Measurements from ENCODE around the gene CENPC. TPM values are rescaled to one million over a fixed set of nuclear protein-coding genes. Genes with fewer than 3 reads are reported as not detected.

CENPC gene
- total RNA-seq, 1 donor from 2014 or later = 28.2 TPM

DNA sequence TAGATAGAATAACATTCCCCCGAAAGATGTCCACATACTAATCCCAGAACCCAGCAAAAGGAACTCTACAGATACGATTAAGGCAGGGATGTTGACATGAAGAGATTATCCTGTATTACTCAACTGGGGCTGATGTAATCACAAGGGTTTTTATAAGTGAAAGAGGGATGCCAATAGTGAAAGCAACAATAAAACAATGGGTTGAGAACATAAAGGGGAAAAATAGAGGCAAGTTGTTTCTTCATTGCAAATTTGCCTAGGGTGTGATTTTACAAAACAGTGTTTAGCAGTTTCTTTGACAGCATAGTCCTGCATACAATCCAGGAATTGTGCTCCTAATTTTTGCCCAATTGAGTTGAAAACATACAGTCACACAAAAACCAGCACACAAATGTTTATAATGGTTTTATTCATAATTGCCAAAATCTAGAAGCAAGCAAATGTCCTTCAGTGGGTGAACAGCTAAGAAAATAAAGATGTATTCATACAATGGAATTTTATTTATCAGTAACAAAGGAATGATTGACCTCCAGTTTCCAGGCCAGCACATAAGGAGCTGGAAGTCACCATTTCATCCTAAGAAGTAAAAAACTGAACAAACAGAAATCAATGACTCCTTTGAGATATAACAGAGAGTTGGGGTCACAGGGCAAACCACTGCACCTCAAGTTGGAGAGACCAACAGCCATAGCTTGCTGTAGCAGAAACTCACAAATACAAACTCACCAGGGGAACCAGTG, 107.2 kb downstream of the CENPC start:
- Histone ChIP-seq H3K4me3 (ENCODE audit: low read length in 3 of 3) (no peak overlapping the region), H3K27ac (ENCODE audit: low read depth, low read length) (no peak overlapping the region), H3K9me3 (ENCODE audit: control insufficient read depth in 3 of 3, low read length in 3 of 3) (no peaks in the 10 kb centered on the region), H3K9ac (ENCODE audit: low read depth in 1 of 3, low read length in 3 of 3) (no peak overlapping the region), H3K27me3 (ENCODE audit: control insufficient read depth in 3 of 3, insufficient read depth in 3 of 3, low read length in 3 of 3) (no peaks in the 10 kb centered on the region), H3K4me1 (ENCODE audit: control insufficient read depth in 3 of 3, insufficient read depth in 3 of 3, low read length in 3 of 3) (peaks cover 0 to 5% (median 0%) of the 10 kb centered on the region in 3 donors), H3K36me3 (ENCODE audit: control insufficient read depth in 3 of 3, insufficient read depth in 3 of 3, low read length in 3 of 3) (peaks cover 0 to 4% (median 0%) of the 10 kb centered on the region in 3 donors)

DNA sequence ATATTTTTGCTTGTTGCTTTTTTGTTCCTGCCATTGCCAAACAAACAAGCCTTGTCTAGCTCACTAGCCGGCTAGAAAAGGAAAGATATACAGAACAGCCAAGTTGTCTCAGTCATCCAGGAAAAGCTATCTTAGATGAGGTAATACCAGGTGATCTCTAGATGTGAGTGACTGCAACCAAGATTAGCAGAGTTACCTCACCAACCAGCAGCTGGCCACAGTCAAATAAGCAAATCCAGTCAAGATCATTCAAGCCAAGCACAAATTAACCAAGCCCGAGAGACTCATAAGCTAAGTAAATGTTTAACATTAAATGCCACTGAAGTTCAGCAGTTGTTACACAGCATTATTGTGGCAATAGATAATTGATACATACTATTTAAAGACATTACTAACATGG, 108.6 kb downstream of the CENPC start:
- Histone ChIP-seq H3K4me3 (ENCODE audit: low read length in 3 of 3) (no peak overlapping the region), H3K27ac (ENCODE audit: low read depth, low read length) (no peak overlapping the region), H3K27me3 (ENCODE audit: control insufficient read depth in 3 of 3, insufficient read depth in 3 of 3, low read length in 3 of 3) (no peaks in the 10 kb centered on the region), H3K9ac (ENCODE audit: low read depth in 1 of 3, low read length in 3 of 3) (no peak overlapping the region), H3K36me3 (ENCODE audit: control insufficient read depth in 3 of 3, insufficient read depth in 3 of 3, low read length in 3 of 3) (no peaks in the 10 kb centered on the region), H3K4me1 (ENCODE audit: control insufficient read depth in 3 of 3, insufficient read depth in 3 of 3, low read length in 3 of 3) (peaks cover 0 to 5% (median 0%) of the 10 kb centered on the region in 3 donors), H3K9me3 (ENCODE audit: control insufficient read depth in 3 of 3, low read length in 3 of 3) (no peaks in the 10 kb centered on the region)

- no peaks in the 10 kb centered on the region for H3K4me1 ChIP-seq (ENCODE audit: control insufficient read depth in 3 of 3, insufficient read depth in 3 of 3, low read length in 3 of 3)
- H3K27me3 ChIP-seq (ENCODE audit: control insufficient read depth in 3 of 3, insufficient read depth in 3 of 3, low read length in 3 of 3) = no peaks in the 10 kb centered on the region
- H3K9ac ChIP-seq (ENCODE audit: low read depth in 1 of 3, low read length in 3 of 3) = no peak overlapping the region
- no peak overlapping the region for H3K27ac ChIP-seq (ENCODE audit: low read depth, low read length)
- no peaks in the 10 kb centered on the region for H3K36me3 ChIP-seq (ENCODE audit: control insufficient read depth in 3 of 3, insufficient read depth in 3 of 3, low read length in 3 of 3)
- H3K4me3 ChIP-seq (ENCODE audit: low read length in 3 of 3) = no peak overlapping the region
- no peaks in the 10 kb centered on the region for H3K9me3 ChIP-seq (ENCODE audit: control insufficient read depth in 3 of 3, low read length in 3 of 3)
Observed at GRCh38 chr4:67430989-67431388, 114.3 kb downstream of the CENPC start.

GRCh38 chr4:67428819-67429218, 116.5 kb downstream of the CENPC start:
- H3K9me3 ChIP-seq (ENCODE audit: control insufficient read depth in 3 of 3, low read length in 3 of 3) = no peaks in the 10 kb centered on the region
- H3K27ac ChIP-seq (ENCODE audit: low read depth, low read length) = no peak overlapping the region
- H3K9ac ChIP-seq (ENCODE audit: low read depth in 1 of 3, low read length in 3 of 3) = no peak overlapping the region
- H3K4me3 ChIP-seq (ENCODE audit: low read length in 3 of 3) = no peak overlapping the region
- H3K4me1 ChIP-seq (ENCODE audit: control insufficient read depth in 3 of 3, insufficient read depth in 3 of 3, low read length in 3 of 3) = no peaks in the 10 kb centered on the region
- no peaks in the 10 kb centered on the region for H3K36me3 ChIP-seq (ENCODE audit: control insufficient read depth in 3 of 3, insufficient read depth in 3 of 3, low read length in 3 of 3)
- no peaks in the 10 kb centered on the region for H3K27me3 ChIP-seq (ENCODE audit: control insufficient read depth in 3 of 3, insufficient read depth in 3 of 3, low read length in 3 of 3)

Small RNA genes within 50 kb of the gene (small RNA-seq; reads per million reads assigned to genes)
- gene RNA5SP527 = not detected
- gene RNU1-63P = 0.19 reads per million

Other genes with a start within 250 kb of the CENPC start
- gene STAP1, start 13.2 kb upstream of the CENPC start, total RNA-seq = 0.52 TPM
- 36.0 TPM for gene UBA6, start 155.7 kb upstream of the CENPC start, total RNA-seq
- not detected for gene GNRHR, start 208.9 kb upstream of the CENPC start, total RNA-seq